ENCODE results near the gene NDST3.
"Not testable (repeated sequence)": the region's sequence is repeated elsewhere in the genome, so short reads cannot be mapped to it uniquely, and the experiment has no call there.

The NDST3 gene

DNA sequence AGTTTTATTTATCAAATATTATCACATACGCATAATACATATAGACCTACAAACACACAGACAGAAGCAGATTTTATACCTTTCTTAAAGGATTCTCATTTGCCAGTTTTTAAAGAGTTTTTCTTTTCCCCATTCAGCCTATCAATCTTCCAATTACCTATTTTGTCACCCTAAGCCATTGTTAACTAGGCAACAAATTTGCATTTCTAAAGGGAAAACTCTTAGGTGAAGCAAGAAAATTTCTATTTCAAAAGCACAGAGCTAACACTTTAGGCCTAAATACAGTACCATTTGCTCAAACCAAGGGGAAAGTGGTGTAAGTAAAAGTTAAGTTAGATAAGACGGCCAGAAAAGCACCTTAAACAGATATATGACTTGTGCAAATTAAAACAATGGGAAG, 156.6 kb downstream of the NDST3 start:
- DNase-seq: no peak

GRCh38 chr4:118193421-118193820, 159.1 kb downstream of the NDST3 start:
- no peak for DNase-seq

GRCh38 chr4:118206627-118207026, 172.3 kb downstream of the NDST3 start:
- no peak for DNase-seq

- no peak for DNase-seq
These were observed 178.8 kb downstream of the NDST3 start for GRCh38 chr4:118213101-118213500.

DNA sequence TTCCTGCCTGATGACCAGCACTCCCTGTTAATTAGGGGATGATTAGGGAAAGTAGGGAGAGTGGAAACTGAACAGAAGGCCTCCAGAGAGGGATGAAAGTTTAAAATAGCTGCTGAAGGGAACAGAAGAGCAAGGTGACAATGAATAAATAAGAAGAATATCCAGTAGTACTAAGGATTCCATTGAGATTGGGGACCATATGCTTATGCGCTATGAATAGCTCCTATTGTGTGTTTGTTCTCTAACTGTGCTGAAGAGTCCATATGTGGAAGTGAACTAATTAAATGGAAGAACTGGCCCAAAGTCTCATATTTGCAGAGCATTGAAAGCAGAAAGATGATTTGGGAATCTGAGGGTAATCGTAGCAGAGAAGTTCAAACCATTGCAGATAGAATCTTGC, 181.5 kb downstream of the NDST3 start:
- DNase-seq: no peak

DNA sequence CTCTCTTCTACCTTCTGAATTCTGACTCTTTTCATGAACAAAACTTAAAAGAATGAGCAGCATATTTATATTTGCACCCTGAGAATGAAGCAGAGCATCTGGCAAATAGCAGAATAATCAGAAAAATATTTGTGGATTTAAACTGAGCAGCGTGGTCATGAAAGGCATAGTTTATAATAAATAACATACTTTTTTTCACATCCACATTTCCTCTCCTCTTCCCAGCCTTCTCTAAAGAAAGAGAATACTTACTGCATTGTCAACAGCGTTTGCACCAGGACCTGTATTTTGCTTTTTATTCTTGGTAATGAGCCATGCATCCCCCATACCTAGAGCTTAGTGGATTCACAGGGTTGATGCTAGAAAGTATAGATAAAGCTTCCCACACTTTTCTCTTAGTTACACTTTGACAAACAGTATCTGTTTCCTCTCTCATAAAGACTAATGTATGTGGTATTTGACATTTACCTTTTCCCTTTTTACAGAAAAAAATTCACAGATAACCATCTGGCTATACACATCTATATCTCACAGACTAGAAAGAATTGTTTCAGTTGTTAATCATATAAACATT, 187.0 kb downstream of the NDST3 start:
- no peak for DNase-seq

DNA sequence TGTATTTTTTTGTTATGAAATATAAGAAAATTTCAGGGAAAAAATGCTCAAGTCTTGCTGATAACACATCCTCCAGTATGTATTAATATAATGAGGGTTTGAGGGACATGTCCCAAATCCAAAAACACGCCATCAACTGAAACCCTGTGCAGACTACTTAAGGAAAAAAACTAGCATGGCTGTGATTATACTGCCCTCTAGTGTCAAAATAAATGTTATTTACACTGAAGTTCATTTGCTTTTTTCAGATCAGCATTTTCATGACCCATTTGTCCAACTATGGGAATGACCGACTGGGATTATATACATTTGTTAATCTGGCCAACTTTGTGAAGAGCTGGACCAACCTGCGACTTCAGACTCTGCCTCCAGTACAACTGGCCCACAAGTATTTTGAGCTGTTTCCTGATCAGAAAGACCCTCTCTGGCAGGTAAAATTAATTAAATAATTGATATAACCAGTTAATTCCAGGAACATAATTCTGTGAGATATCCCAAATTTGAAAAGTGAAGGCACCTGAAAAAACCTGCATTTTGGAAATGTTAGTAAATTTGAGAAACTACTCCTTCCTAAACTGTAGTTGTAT, 190.1 kb downstream of the NDST3 start:
- DNase-seq: no peak

- no peak for DNase-seq
These were observed 191.2 kb downstream of the NDST3 start for GRCh38 chr4:118225511-118225910.

GRCh38 chr4:118226311-118227010, 192.2 kb downstream of the NDST3 start:
- DNase-seq: no peak

DNA sequence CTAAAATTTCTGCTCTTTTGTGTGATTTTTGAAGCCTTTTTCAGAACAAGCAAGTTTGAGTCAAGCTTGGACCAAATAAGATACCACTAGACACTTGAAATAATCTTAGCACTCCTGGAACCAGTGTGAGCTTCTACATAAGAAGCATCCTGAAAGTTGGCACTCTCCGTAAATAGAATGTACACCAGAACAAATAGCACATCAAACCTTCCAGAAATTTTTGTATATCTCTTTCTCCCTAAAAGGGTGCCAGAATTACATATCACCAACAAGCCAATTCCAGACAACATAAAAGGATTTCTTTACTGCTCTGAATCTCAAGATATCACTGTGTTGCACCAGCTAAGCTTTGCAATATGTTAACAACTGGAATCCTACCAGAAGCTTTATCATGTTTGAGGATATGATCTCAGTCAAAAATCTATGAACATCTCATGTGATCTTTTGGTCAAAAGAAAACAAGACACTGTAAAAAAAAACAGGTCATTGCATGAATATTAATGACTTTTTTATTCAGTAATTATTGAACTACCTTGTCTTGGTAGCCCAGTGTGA, 201.4 kb downstream of the NDST3 start:
- no peak for DNase-seq

- no peak for DNase-seq
These were observed 203.2 kb downstream of the NDST3 start for GRCh38 chr4:118237531-118237930.

GRCh38 chr4:118249890-118250289, 215.6 kb downstream of the NDST3 start:
- DNase-seq: no peak

DNA sequence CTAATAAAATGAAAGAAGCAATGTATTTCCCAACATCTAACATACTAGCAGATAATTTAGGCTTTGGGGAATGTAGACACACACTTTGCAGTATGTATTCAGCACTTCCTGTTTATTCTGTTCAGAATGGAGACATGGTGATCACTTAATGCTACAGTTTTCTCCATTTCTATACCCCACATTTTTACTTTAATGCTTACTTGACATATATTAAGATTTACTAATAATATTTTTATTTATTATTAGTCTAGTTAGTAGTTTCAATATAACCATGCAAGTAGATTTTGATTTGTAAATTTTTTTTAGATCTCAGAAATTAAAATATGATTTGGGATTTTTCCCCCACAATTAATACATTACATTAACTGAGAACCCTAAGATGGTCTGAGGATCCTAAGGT, 220.1 kb downstream of the NDST3 start:
- no peak for DNase-seq

- DNase-seq: no peak
These were observed 224.8 kb downstream of the NDST3 start for GRCh38 chr4:118259111-118259510.

DNA sequence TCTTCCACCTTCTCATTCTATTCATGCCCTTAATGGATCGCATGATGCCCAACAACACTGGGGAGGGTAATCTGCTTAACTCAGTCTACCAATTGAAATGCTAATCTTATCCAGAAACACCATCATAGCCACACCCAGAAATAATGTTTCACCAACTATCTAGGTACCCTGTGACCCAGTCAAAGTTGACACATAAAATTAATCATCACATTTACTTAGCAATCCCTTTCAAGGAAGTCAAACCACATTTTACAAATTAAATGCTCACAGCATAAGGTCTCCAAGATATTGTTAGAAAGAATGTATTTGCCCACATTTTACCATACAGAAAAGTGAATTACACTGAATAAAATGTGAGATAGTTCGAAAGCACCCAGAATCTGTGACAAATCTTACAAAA, 226.0 kb downstream of the NDST3 start:
- DNase-seq: no peak

GRCh38 chr4:118264096-118264495, 229.8 kb downstream of the NDST3 start:
- DNase-seq: no peak

DNA sequence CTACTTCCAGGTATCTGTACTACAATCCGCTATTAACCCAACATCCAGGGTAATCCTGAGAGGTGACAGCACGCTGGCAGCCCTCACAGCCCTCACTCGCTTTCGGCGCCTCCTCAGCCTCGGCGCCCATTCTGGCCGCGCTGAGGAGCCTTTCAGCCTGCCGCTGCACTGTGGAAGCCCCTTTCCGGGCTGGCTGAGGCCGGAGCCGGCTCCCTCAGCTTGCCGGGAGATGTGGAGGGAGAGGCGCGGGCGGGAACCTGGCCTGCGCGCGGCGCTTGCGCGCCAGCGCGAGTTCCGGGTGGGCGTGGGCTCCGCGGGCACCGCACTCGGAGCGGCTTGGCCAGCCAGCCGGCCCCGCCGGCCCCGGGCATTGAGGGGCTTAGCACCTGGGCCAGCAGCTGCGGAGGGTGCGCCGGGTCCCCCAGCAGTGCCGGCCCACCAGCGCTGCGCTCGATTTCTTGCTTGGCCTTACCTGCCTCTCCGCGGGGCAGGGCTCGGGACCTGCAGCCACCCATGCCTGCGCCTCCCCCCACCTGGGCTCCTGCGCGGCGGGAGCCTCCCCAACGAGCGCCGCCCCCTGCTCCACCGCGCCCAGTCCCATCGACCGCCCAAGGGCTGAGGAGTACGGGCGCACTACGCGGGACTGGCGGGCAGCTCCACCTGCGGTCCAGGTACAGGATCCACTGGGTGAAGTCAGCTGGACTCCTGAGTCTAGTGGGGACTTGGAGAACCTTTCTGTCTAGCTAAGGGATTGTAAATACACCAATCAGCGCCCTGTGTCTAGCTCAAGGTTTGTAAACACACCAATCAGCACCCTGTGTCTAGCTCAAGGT, 231.2 kb downstream of the NDST3 start:
- DNase-seq: no peak

- not testable (repeated sequence) for DNase-seq
These were observed 231.8 kb downstream of the NDST3 start for GRCh38 chr4:118266145-118266496.

GRCh38 chr4:118268780-118269179, 234.5 kb downstream of the NDST3 start:
- no peak for DNase-seq

DNA sequence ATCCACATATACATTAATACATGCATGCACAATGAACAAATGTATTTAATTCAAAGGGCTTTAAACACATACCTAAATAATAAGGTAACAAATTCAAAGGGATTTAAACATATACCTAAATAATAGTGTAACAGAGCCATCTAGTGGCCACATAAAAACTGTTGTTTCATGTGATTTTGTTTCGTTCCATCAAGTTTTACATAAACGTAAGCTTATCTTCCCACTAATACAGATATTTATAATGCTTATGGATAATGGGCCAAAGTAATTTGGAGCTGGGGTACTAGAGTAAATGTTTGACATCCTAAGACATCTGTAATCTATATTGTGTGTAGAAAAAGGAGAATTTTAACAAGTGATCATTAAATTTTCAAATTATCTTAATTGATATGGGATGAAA, 236.2 kb downstream of the NDST3 start:
- no peak for DNase-seq

- DNase-seq: no peak
These were observed 237.5 kb downstream of the NDST3 start for GRCh38 chr4:118271788-118272187.

DNA sequence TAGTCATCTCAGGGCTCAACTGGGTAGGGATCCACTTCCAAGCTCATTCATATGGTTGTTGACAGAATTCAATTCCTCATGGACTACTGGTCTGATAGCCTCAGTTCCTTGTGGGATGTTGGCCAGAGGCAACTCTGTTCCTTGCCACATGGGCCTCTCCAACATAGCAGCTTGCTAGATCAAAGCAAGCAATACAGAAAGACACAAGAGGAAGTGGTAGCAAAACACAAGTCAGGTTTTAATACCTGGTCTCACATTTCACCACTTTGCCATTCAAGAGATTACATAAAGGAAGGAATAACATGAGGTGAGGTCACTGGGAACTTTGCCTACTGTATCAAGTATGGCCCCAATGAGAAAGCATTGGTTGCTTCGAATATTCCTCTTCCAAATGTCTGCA, 239.4 kb downstream of the NDST3 start:
- DNase-seq: no peak

- no peak for DNase-seq
These were observed 242.3 kb downstream of the NDST3 start for GRCh38 chr4:118276580-118276979.

- no peak for DNase-seq
These were observed 243.0 kb downstream of the NDST3 start for GRCh38 chr4:118277243-118277642.
